HEK293T (cell line): ENCODE results near the gene MTMR3.

Experiments
- ARNT ChIP-seq: fragments of 450-650 bp; IDR thresholded peaks from 2 replicates; pipeline ENCODE4 v1.6.1; 2017; ENCODE audit warnings: mild to moderate bottlenecking
- BHLHE40 ChIP-seq: fragments of 450-650 bp; IDR thresholded peaks from 2 replicates; pipeline ENCODE4 v1.6.1; 2016; ENCODE audit warnings: mild to moderate bottlenecking, moderate library complexity, borderline replicate concordance
- CTBP1 ChIP-seq: fragments of 450-650 bp; IDR thresholded peaks from 2 replicates; pipeline ENCODE4 v1.6.1; 2016; ENCODE audit warnings: borderline replicate concordance
- FOXA1 ChIP-seq: fragments of 450-650 bp; IDR thresholded peaks from 2 replicates; pipeline ENCODE4 v1.6.1; 2016; ENCODE audit warnings: mild to moderate bottlenecking
- FOXK2 ChIP-seq: fragments of 450-650 bp; IDR thresholded peaks from 2 replicates; pipeline ENCODE4 v1.6.1; 2016; ENCODE audit warnings: mild to moderate bottlenecking
- FOXM1 ChIP-seq: fragments of 450-650 bp; IDR thresholded peaks from 2 replicates; pipeline ENCODE4 v1.6.1; 2017; ENCODE audit warnings: mild to moderate bottlenecking, borderline replicate concordance
- HDGF ChIP-seq: fragments of 450-650 bp; IDR thresholded peaks from 2 replicates; pipeline ENCODE4 v1.6.1; 2017; ENCODE audit warnings: antibody characterized with exemption, borderline replicate concordance
- LEF1 ChIP-seq: fragments of 450-650 bp; IDR thresholded peaks from 2 replicates; pipeline ENCODE4 v1.6.1; 2017; ENCODE audit warnings: mild to moderate bottlenecking, borderline replicate concordance
- NFRKB ChIP-seq: fragments of 450-650 bp; IDR thresholded peaks from 2 replicates; pipeline ENCODE4 v1.6.1; 2016; ENCODE audit warnings: mild to moderate bottlenecking, moderate library complexity
- SP1 ChIP-seq: fragments of 450-650 bp; IDR thresholded peaks from 2 replicates; pipeline ENCODE4 v1.6.1; 2017
- SUZ12 ChIP-seq: fragments of 450-650 bp; IDR thresholded peaks from 2 replicates; pipeline ENCODE4 v1.6.1; 2016; ENCODE audit warnings: mild to moderate bottlenecking
- TARDBP ChIP-seq: fragments of 450-650 bp; IDR thresholded peaks from 2 replicates; pipeline ENCODE4 v1.6.1; 2016
- ZNF384 ChIP-seq: fragments of 450-650 bp; IDR thresholded peaks from 2 replicates; pipeline ENCODE4 v1.6.1; 2016

DNA sequence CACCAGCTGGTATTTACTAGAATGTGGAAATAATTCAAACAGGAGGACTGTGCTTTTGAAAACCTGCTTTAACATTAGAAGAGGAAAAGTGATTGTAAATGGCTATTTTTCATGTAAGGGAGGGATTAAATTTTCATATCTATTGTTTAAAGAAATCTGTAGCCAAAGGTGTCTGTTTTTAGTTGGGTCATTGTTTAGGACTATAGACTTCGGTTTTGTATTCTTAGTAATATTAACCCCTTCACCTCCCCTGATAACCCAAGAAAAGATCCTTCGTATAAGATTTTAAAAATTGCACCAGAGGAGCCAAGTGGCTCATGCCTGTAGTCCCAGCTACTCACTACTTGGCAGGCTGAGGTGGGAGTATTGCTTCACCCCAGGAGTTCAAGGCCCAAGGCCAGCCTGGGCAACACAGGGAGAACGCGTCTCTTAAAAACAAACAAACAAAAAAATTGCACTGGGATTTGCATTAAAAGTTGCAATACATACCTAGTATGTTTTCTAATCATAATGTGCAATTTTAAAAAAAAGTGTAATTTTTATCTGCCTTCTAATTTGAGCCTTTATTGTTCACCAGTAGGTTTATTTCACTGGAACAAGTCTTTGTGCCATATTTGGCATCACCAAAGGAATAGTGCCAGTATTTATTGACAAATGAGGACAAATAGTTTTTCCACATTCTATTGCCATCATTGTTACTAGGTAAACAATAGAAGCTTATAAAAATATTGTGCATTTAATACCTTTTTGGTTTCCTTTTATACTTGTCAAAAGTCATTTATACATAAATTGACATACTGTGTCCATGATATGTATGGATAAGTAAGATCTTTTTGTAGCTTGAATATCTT, 34.3 kb downstream of the MTMR3 start:
- TF ChIP-seq ARNT: no peak
- TF ChIP-seq SUZ12: no peak
- no peak for TF ChIP-seq ZNF384
- TF ChIP-seq FOXM1: no peak
- no peak for TF ChIP-seq SP1
- TF ChIP-seq FOXK2: no peak
- no peak for TF ChIP-seq LEF1
- TF ChIP-seq BHLHE40: no peak
- no peak for TF ChIP-seq CTBP1
- no peak for TF ChIP-seq FOXA1
- TF ChIP-seq NFRKB: no peak
- no peak for TF ChIP-seq TARDBP
- no peak for TF ChIP-seq HDGF
